GM18505 (cell line): Measurements from ENCODE around the gene AHSG.
A peak's percentile ranks its signal among the peaks of the same experiment; 100 is the strongest.
"Not testable (repeated sequence)": the region's sequence is repeated elsewhere in the genome, so short reads cannot be mapped to it uniquely, and the experiment has no call there.

Source experiments
- ATAC-seq: cut with Tn5 transposase; IDR thresholded peaks from one replicate; pipeline ENCODE4 v1.9.1; 2021; ENCODE audit not compliant: unreplicated experiment
- POLR2A ChIP-seq: IDR thresholded peaks from 4 replicates; pipeline ENCODE4 v1.6.1; 2011; ENCODE audit warnings: borderline replicate concordance; ENCODE audit not compliant: insufficient read depth, insufficient read length; ENCODE audit errors: extremely low read depth

AHSG gene, protein sequence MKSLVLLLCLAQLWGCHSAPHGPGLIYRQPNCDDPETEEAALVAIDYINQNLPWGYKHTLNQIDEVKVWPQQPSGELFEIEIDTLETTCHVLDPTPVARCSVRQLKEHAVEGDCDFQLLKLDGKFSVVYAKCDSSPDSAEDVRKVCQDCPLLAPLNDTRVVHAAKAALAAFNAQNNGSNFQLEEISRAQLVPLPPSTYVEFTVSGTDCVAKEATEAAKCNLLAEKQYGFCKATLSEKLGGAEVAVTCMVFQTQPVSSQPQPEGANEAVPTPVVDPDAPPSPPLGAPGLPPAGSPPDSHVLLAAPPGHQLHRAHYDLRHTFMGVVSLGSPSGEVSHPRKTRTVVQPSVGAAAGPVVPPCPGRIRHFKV

DNA sequence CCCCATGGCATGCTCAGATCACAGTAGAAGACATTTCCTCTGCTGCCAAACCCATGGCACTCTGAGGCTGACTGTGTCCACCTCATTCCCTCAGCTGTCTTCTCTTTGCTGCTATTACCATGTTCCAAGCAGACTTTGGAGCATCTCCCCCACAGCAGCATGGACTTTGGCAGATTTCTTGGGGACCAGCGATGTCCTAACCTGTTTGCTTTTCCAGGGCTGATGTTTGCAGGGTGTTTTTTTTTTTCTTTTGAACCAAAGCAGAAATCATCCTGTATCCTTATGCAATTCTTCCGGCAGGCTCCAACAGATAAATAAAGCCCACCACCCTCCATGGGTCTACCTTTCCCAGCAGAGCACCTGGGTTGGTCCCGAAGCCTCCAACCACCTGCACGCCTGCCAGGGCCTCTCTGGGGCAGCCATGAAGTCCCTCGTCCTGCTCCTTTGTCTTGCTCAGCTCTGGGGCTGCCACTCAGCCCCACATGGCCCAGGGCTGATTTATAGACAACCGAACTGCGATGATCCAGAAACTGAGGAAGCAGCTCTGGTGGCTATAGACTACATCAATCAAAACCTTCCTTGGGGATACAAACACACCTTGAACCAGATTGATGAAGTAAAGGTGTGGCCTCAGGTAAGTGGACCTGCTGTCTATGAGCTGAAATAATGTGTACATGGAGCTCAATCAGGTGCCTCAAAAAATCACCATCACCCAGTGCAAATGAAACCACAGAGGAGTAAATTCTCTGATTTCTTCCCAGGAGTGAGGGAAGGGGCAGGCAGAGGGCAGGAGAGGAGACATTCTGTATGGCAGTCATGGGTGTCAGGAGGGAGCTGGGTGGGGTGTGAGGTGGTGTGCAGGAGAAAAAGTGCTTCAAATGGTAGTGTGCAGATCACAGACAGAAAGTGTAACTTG lies at the start of gene AHSG:
Gene AHSG (plus strand): TSS at position 340 of the 916 bp plus-strand sequence. CDS start 82 bp downstream, at position 422.
- no peak for ATAC-seq
- no peak for TF ChIP-seq POLR2A

GRCh38 chr3:186564586-186564985 lies 48.3 kb upstream of the AHSG start:
- no peak for TF ChIP-seq POLR2A
- no peak for ATAC-seq

DNA sequence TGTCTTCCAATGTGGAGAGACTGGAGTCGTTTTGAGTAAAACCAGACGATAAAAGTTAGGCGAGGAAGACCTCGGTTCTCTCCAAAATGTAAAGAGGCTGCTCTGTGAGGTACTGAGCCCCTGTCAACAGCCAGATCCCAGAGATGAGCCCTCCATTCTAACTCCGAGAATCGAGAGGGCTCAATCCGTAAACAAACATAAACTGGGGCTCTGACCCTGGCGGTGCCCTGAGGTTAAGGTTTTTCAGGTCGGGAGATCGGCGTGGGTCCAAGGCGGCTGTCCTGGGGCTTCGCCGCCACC lies 46.1 kb upstream of the AHSG start:
- no peak for TF ChIP-seq POLR2A
- no peak for ATAC-seq

DNA sequence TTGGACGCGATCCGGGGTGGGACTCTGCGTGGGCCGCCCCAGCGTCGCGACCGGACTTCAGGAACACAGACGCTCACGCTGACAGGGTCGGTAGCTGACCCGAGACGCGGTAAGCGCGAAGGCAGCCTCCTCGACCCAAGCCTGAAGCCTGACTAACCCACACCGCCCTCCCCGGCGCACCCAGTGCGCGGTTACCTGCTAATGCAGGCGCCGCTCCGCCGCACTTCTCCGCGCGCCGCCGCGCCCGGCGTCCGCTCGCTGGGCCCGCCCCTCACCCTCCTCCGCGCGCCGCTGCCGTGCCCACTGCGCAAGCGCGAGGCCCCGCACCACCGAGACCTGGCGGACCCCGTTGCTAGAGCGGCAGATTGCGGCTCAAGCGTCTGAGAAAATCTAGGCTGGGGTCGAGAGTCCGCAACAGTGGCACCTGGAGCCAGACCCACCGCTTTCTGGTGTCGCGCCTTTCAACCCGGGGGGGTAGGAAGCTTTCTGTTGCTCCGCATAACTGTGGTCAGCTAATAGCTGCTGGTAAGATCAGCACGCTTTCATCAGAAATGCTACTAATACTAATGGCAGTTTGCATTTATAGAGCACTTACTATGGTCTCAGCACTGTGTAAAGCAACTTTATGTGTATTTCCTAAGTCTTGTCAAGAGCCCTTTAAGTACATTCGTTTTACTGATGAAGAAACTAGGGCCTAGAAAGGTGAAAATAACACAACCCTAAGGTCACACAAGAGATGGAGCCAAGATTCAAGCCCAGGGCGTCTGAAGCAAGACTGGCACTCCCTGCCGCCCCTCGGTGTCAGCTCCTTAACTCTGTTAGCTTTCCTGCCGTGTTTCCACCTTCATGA lies 45.6 kb upstream of the AHSG start, which contains the start of gene TBCCD1:
Gene TBCCD1 (minus strand): TSS at position 268 of the 850 bp plus-strand sequence. CDS start 3,010 bp downstream, outside the sequence.
- TF ChIP-seq POLR2A = peak; percentile 98

DNA sequence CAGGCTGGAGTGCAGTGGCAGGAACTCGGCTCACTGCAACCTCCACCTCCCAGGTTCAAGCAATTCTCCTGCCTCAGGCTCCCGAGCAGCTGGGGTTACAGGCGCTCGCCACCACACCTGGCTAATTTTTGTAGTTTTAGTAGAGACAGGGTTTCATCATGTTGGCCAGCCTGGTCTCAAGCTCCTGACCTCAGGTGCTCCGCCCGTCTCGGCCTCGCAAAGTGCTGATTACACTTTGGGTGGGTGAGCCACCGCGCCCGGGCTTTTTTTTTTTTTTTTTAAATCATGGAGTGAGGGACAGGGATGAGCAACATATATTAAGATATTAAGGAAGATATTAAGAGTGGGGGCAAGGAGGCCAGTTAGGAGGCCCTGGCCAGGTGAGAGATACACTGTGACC lies 43.5 kb upstream of the AHSG start:
- ATAC-seq = not testable (repeated sequence)

More for the DNA sequence above, 45.6 kb upstream of the AHSG start, which contains the start of gene TBCCD1:
- peak; percentile 48 for ATAC-seq

DNA sequence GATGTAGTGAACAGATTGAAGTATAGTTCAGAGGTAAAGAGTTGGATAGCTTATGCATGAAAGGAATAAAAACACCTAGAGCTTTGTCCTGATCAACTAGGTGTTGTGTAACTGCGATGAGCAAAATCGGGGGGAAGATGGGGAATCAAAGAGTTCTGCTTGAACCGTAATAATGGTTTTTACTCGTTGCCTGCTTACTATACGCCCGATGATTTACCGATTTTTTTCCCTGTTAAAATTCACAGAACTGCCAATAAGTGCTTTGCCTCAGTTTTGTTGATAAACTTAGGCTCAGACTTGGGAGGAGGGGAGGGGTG lies 43.1 kb upstream of the AHSG start:
- ATAC-seq = no peak
- TF ChIP-seq POLR2A = no peak

- peak; percentile 90 for TF ChIP-seq POLR2A
- peak; percentile 82 for ATAC-seq
Measured at GRCh38 chr3:186570096-186570940, 42.5 kb upstream of the AHSG start, which contains the start of gene DNAJB11. TSS of gene DNAJB11 (plus strand) at chr3:186570720. CDS start at chr3:186570898, 178 bp downstream.

DNA sequence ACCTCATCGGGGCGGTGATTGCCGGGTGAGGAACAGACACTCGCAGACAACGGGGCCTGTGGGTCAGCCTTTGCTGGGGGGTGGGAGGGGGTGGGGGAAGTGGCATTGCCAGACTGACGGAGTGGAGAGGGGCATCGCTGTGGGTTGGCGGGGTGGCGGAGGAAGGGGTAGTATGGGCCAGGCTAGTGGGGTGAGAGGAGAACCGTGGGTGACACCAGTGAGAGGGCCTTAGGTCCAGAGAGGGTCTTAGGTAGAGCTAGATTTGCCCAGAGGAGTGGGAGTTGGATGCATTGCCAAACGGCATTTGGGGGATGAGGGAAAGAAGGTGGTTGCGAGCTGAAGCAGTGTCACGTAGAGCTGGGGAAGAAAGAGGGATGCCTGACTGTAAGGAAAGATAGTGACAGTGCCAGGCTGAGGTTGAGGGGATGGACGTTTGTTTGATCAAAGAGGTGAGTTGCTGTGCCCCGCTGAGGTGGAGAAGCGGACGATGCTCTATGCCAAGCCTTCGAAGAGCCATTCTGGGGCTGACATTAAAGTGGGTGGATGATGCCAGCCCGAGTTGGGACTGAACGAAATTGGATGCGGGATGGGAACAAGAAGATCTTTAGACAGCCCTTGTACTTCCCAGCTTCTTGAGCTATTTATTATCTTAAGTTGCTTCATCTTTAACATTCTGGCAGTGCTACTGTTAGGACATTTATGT lies 41.8 kb upstream of the AHSG start:
- ATAC-seq = no peak
- TF ChIP-seq POLR2A = no peak

DNA sequence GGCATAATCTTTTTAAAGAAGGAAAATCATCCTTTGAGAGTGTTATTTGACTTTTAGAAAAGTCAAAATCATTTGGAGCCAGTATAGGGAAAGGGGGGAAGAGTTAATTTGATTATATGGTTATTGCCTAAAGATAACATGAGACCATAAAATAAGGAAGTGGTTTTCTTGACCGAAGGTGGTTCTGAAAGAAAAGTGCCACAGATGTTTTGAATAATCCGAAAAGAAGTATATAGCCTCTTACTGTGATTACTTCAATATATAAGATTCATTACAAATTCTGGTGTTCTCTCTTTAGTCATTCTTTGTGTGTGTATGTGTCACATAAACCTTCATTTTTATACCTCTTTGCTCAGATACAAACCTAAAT lies 41.2 kb upstream of the AHSG start:
- TF ChIP-seq POLR2A = no peak
- ATAC-seq = no peak

DNA sequence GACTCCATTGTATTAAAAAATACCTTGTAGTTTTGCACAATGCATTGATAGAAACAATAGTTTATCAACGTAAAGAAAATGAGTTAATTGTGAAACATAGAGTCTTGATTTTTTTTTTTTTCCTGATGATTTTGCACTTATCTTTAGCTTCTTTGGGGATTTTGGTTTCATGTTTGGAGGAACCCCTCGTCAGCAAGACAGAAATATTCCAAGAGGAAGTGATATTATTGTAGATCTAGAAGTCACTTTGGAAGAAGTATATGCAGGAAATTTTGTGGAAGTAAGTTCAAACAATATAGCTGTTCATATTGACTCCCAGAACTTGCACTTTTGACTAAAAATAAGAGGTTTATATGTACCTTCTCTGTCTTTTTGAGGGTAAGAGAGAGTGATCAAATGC lies 35.3 kb upstream of the AHSG start:
- no peak for ATAC-seq
- TF ChIP-seq POLR2A = no peak

DNA sequence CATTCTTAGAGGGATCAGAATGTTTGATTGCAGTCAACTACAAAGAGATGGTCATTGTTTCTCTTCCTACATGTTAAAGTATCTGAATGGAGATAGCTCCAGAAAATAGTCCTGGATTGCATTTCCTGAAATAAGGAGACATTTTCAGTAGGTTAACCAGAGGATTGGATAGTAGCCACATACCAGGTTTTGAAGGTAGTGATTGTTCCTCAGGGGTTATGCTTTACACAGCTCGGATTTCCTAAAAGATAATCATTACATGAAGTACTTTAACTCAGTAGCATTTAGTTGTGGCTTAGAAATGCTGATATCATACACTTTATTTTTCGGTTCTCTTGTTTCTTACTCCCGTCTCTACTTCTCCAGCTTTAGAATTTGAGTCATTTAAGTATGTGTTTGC lies 32.1 kb upstream of the AHSG start:
- TF ChIP-seq POLR2A = no peak
- no peak for ATAC-seq

- TF ChIP-seq POLR2A = no peak
Measured at GRCh38 chr3:186582541-186582940, 30.3 kb upstream of the AHSG start.

More at GRCh38 chr3:186582541-186582940, 30.3 kb upstream of the AHSG start:
- no peak for ATAC-seq
